ENCODE data around the gene HHATL.

Gene HHATL

DNA sequence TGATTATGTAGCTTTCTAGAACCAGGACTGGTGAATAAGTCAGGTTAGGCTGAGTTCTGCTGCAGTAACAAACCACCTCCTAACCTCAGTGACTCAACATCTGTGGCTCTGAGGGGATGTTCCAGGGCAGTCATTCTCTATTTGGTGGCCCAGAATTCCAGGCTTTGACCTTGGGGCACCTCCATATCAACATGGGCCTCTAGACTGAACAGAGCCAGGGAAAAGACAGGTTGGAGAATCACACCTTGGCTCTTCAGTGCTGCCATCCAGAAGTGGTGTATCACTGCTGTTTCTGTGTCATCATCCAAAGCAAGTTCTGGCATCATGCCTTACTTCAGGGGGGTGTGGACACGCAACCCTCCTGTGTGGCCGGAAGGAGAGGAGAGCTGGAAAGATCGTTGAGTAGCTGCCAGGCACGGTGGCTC, 33.8 kb downstream of the HHATL start:
- H3K27ac ChIP-seq, result no peak overlapping the region
- TF ChIP-seq, protein P1, sequence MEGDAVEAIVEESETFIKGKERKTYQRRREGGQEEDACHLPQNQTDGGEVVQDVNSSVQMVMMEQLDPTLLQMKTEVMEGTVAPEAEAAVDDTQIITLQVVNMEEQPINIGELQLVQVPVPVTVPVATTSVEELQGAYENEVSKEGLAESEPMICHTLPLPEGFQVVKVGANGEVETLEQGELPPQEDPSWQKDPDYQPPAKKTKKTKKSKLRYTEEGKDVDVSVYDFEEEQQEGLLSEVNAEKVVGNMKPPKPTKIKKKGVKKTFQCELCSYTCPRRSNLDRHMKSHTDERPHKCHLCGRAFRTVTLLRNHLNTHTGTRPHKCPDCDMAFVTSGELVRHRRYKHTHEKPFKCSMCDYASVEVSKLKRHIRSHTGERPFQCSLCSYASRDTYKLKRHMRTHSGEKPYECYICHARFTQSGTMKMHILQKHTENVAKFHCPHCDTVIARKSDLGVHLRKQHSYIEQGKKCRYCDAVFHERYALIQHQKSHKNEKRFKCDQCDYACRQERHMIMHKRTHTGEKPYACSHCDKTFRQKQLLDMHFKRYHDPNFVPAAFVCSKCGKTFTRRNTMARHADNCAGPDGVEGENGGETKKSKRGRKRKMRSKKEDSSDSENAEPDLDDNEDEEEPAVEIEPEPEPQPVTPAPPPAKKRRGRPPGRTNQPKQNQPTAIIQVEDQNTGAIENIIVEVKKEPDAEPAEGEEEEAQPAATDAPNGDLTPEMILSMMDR (conservative IDR thresholded peaks at IDR 0.05), result no peak
- TF ChIP-seq ZFX (IDR thresholded peaks at IDR 0.05), result no peak

DNA sequence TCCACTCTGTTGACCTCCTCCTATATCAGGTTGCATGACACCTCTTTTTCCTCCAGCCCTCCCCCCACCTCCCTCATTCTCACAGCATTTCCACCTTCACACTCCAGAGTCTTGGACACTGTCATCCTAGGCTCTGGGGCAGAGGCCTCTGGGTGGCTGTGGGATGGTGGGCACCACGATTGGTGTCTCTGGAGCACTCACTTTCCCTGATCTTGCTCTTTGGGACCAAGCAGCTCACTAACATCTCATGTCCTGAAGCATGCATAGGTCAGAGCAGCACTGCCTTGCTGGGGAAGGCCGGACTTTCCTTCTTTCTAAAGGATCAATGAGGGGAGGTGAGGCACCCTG, 34.2 kb downstream of the HHATL start:
- TF ChIP-seq, protein P1 (conservative IDR thresholded peaks at IDR 0.05), result no peak
- TF ChIP-seq ZFX (IDR thresholded peaks at IDR 0.05), result no peak

DNA sequence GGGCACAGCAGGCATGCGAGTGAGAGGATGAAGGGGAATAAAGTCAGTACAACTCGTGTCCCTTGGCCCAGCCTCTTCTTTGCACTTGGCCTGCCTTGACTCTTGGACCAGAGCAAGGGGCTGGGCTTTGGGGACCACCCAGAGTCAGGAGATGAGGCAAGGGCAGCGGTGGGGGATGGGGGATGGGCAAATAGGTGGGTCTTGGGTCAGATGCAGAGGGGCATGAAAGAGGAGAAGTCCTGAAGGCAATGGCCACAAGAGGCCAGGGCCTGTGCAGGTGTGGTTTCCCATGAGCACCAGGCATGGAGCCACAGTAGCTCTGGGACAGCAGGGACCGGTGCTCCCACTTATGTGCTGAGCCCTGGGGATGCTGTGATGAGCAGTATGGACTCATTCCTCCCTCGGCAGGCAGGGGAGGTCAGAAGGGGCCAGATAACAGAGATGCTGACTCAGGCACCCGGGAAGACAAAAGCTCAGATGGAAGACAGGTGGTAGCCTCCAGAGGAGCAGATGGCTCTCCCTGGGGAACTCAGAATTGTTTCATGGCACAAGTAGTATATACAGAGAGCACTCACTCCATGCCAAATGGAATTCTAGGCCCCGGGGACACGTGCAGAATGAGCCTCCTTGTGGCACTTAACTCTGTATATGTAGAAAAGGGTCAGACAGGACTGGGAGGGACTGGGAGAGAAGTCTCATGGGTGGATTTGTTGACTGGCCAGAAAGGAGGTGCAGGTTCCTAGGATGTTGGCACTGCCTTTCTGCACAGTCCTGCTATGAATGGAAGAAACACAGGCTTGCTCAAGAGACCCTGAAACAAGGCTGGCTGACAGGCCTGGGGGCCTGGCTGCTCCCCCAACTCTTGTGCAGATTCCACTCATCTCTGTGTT, 34.8 kb downstream of the HHATL start:
- no peak for TF ChIP-seq ZFX (IDR thresholded peaks at IDR 0.05)
- TF ChIP-seq, protein P1 (conservative IDR thresholded peaks at IDR 0.05), result no peak
- H3K27ac ChIP-seq, result no peak overlapping the region

More for the DNA sequence above, 34.2 kb downstream of the HHATL start:
- no peak overlapping the region for H3K27ac ChIP-seq

DNA sequence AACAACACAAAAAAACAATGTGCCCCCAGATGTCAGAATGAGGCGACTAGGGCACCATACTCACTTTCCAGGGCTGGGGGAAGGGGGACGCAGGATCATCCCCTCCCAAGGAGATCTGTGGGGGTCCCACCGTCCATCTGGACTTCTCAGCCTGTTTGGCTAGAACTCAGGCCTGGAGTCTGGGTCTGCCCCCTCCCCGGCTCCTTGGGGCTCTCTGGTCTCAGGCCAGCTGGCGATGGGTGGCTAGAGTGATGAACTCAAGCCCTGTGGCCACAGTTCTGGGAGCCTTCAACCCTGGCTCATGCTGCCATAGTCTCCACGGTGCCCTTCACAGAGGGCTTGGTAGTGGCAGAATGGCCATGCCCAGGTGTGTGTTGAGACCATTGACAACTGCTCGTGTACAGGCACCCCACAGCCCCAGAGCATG, 35.5 kb downstream of the HHATL start:
- TF ChIP-seq ZFX (IDR thresholded peaks at IDR 0.05), result no peak
- TF ChIP-seq, protein P1 (conservative IDR thresholded peaks at IDR 0.05), result no peak
- H3K27ac ChIP-seq, result no peak overlapping the region

DNA sequence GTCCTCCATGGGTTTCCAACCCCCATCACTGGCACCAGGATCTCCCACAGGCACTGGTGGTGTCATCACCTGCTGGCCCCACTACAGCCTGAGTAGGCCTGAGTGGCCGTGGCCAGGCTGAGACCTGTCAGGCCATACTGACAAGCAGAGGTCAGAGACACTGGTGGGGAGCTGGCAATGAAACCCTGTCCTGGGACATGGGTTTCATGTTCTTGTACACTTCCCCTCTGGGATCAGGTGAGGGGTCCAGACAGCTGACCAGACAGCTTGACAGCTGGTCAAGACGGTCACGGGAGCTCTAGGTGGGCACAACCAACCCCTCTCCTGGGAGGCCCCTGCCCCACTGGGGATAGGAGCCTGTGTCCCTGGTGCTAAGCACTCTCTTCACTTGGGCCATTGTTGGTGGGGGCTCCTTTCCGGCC, 36.0 kb downstream of the HHATL start:
- no peak for TF ChIP-seq ZFX (IDR thresholded peaks at IDR 0.05)
- TF ChIP-seq, protein P1 (conservative IDR thresholded peaks at IDR 0.05), result no peak
- H3K27ac ChIP-seq, result no peak overlapping the region

DNA sequence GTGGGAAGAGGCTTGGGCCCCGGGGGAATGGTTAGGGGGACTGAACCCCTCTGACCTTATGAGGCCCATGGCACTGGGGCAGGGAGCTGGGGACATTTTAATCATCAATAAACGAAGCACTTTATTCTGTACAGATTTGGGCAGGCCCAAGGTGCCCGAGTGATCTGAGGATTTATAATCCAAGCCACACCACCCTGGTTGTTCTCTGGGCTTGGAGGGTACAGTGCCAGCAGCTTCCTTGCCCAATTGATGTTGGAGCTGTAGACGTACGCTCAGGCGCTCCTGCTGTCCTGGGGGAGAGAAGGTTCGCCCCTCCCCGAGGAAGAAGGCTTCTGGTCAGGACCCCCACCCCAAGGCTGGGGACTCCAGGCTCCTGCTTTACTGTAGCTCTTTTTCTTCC, 36.6 kb downstream of the HHATL start:
- H3K27ac ChIP-seq, result no peak overlapping the region
- no peak for TF ChIP-seq ZFX (IDR thresholded peaks at IDR 0.05)
- TF ChIP-seq, protein P1 (conservative IDR thresholded peaks at IDR 0.05), result no peak

DNA sequence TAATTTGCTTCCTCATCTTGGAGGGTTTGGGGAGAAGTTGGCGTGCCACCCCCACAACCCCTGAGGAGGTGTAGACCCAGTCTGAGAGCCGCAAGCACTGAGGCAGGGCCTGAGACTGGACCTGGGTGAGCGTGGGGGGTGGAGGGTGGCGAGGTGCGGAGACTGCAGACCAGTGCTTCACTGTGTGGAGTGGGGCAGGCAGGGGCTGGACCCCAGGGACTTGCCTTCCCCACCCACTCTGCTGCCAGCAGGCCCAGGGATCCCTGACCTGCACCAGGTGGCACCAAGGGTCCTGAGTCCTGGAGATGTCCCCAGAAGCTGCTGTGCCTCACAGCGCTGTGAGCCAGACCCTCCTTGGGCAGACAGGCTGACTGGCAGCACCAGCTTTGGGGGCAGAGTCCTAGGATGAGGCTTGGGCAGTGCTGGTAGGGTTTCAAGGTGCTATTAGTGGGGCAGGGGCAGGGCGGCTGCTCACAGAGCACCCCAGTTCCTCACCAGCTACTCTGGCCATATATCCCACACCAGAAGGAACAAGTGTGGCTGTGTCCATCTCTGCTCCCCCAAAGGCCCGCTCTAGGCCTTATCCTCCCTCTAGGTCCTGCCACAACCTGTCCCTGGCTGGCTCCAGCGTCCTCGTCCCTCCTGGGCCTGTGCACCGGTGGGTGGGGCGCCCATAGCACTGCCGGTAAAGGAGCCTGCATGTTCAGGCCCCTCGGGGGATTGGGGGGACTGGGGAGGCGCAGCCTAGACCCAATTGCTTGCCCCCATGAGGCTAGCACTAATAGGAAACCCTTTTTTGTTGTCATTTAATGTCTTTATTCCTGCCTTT, 37.3 kb downstream of the HHATL start:
- H3K27ac ChIP-seq, result no peak overlapping the region
- TF ChIP-seq ZFX (IDR thresholded peaks at IDR 0.05), result no peak
- TF ChIP-seq, protein P1 (conservative IDR thresholded peaks at IDR 0.05), result no peak
